A172 (cell line): Measurements from ENCODE around the gene ZBTB7C. TPM values are rescaled to one million over a fixed set of nuclear protein-coding genes. Genes with fewer than 3 reads are reported as not detected.
A peak's percentile ranks its signal among the peaks of the same experiment; 100 is the strongest.

Source experiments
- DNase-seq: peaks from one replicate; pipeline ENCODE4 v3.0.0-alpha.2; 2015; ENCODE audit warnings: low spot score
- total RNA-seq: library from RNA; depleted of rRNA; stranded (reverse); fragments of >200 nt; shearing (Covaris generic); gene quantifications from 2 replicates; pipeline ENCODE4 v1.2.3, GENCODE V29; 2014

The ZBTB7C gene
- total RNA-seq, 1 experiment from 2014 or later = 1.4 TPM

GRCh38 chr18:48324651-48325050 is 84.5 kb downstream of the ZBTB7C start:
- no peak for DNase-seq

DNA sequence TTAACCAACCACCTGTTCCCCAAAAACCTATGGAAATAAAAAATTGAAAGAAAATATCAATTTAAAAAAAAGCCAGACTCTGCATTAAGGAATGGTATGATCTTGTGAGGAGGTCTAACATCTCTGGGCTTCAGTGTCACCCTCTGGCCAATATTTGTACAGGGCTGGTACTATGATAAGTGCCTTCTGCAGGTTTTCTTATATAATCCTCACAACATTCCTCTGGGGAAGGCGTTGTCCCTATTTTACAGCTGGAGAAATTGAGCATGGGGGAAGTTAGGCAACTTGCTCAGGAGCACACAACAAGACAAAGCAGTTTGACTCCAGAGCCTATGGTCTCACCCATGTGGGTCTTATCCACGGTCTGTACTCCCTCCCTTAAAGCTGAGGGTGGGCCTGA is 86.0 kb downstream of the ZBTB7C start:
- no peak for DNase-seq

DNA sequence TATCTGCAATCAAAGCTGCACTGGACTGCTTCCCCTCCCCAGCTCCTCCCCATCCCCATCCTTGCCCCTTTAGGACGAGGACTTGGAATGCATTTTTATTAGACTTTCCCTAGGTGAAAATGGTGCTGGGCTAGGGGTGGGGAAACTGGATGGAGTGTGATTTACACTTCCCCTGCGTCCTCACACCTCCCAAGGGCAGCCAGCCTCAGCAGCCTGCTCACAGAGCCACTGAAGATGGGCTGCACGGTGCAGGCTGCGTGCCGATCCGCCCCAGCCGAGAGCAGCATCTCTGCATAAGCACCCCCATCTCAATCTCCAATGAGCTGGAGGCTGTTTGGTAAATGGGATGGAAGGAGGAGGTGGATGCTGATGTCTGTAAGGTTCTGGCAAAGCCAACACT is 87.6 kb downstream of the ZBTB7C start:
- DNase-seq = no peak

DNA sequence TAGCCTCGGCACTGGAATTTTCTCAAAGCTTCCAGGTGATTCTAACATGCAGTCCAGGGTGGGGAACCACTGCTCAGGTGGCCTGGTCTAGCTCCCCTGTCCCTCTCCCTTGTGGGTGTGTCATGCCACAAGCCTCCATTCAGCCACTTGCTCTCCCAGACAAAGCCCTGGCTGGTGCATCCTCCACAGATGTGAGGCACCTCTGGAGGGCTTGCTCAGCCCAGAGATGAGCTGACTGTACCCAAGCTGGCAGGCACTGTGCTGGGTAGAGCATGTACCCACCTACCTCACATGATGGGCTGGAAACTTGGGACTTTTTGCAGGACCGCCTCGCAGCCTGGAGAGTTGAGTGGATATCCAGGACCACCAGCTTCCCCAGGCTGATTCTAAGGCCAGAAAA is 88.1 kb downstream of the ZBTB7C start:
- DNase-seq = no peak

DNA sequence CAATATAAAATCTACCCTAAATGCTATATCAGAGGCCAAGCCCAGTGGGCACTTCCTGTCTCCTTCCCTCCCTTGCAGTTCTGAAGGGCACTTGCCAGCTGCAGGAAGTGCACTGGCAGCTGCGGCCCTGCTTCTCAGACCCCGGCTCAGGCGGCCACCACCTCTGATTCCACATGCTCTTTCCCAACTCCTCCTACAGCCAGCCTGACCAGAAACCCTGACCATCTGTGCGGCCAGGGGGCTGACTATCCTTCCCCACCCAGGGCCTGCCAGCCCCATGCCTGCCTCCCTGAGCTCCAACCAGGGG is 88.6 kb downstream of the ZBTB7C start:
- peak; percentile 45 for DNase-seq

DNA sequence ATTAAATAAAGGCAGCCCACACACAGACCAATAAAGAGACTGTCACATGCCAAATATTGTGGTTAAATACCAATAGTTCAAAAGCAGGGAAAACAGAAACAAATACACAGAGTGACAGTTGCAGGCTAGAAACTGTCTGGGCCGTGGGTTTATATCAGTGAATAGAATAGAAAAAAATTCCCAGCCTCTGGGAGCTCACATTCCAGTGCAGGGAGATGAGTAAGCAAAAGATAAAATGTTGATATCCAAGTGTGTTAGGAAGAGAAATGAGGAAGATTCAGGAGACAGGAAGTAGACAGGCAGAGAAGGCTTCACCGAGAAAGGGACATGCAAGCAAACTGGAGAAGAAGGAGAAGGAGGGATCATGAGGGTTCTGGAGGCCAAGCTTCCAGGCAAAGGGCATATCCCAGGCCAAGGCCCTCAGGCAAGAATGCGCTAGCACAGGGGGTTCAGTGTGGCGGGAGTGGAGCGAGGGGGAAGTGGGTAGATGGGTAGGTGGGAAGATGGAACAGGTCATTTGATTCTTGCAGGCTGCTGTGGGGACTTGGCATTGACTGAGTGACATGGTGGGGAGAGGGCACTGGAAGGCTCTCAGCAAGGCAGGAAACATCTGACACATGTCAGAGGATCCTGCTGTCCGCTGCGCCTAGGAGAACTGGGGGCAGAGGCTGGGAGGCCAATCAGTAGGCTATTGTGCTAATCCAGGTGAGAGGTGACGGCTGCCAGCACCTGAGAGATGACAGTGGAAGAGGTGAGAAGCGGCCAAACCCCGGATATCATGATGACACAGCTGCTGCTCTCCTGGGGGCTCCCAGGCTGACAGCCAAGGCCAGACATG is 89.2 kb downstream of the ZBTB7C start:
- peak; percentile 67 for DNase-seq

DNA sequence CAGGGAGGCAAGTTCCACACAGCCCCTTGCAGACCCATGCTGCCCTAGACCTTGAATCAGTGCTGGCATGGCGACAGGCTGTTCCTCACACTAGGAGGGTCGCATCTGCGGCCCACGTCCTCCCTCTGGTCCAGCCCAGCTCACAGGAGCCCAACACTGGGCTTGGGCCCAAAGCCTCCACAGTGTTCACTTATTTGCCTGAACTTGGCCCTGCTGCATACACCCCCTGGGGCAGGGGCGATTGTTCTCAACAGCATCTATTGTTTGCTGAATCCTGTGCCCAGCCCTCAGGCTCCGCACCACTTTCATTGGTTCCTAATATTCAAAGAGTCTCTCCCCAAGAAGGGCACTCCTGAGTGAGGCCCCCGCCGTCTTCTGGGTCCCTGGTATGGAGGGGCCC is 90.7 kb downstream of the ZBTB7C start:
- DNase-seq = no peak

- no peak for DNase-seq
Measured at GRCh38 chr18:48317781-48318381, 91.3 kb downstream of the ZBTB7C start.

- DNase-seq = no peak
Measured at GRCh38 chr18:48316177-48316576, 93.0 kb downstream of the ZBTB7C start.

- DNase-seq = no peak
Measured at GRCh38 chr18:48314690-48315089, 94.5 kb downstream of the ZBTB7C start.

GRCh38 chr18:48313792-48314191 is 95.4 kb downstream of the ZBTB7C start:
- no peak for DNase-seq

DNA sequence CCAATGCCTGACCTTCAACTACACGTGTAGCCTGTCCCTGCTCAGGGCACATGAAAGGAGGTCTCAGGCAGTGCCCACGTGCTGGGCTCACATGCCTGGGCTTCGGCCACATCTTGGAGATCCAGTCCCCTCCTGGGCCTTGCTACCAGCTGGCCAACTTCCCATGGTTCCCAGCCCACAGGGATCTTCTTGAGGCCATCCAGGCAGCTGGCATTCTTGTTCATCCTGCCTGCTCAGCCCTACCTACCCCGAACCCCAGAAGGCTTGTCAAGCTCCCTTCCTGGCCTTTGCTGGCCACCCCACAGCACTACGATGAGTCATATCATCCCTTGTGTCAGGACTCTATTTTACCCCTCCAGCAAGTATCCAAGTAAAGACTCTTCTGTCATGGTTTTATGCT is 97.1 kb downstream of the ZBTB7C start:
- DNase-seq = no peak

DNA sequence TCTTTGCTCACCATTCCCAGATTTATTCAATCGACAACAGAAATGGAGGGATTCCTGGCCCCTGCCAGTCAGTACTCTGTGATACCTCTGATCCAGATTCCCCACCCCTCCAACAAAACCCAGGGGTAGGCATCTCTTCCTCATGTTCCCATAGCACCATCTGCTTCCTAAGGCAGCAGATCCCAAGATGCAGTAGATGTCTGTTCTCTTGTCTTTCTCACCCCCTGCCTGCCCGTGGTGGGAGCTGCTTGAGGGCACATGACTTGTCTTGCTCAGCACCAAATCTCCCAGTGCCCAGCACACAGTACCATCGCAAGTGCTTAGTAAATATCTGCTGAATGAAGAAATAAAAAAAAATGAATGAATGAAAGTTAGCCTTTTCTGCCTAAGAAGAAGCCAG is 98.2 kb downstream of the ZBTB7C start:
- no peak for DNase-seq

GRCh38 chr18:48310353-48310752 is 98.8 kb downstream of the ZBTB7C start:
- DNase-seq = no peak

GRCh38 chr18:48308755-48309575 is 100.2 kb downstream of the ZBTB7C start:
- DNase-seq = no peak

- no peak for DNase-seq
Measured at GRCh38 chr18:48308027-48308635, 101.1 kb downstream of the ZBTB7C start.

- no peak for DNase-seq
Measured at GRCh38 chr18:48306838-48307237, 102.3 kb downstream of the ZBTB7C start.

DNA sequence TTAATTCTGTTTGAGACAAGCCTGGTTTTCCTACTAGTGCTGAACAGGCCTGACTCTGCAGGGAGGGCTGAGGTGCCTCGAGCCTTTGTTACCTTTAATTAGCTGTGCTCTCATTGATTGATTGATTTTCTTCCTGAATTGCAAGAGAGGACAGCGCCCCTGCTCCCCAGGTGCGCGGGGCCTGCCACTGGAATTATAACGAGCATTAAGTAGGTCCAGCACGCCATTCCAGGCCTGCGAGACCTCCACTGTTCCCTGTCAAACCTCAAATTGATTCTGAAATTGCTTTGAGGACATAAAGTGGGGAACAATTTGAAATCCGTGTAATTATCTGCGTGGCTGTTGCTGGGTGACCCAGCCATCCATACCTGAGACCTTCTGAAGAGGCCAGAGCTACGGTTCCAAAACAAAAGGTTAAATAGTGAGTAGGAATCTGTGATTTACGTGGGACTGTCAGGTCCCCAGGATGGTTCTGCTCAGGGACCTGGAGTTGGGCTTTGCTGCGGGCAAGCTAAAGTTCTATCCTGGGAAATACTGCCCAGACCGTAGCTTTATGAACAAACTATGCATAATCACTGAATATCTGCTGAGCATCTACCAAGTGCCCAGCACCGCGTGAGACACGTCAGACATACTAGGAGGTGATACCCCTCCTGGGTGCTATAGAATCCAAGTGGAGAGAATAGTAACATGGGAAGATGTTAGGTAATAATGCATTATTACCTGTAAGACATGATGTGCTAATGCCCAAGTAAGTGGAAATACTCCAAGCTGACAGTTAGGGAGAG is 104.1 kb downstream of the ZBTB7C start:
- DNase-seq = no peak

DNA sequence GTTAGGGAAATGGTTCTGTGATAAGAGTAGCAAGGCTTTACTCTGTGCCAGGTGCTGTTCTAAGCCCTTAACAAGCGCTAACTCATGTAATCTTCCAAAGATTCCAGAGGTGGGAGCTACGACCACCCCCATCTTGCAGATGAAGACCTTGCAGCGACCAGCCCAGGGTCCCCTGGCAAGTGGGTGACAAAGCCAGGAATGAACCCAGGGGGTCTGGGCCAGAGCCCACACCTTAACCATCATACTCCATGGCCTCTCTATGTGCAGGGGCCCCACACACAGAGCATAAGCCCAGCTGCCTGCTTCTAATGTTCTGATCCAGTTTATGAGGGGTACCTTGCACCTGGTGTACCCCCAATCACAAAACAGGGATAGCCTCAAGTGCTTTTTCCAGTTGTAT is 105.3 kb downstream of the ZBTB7C start:
- DNase-seq = no peak

GRCh38 chr18:48302736-48303135 is 106.4 kb downstream of the ZBTB7C start:
- no peak for DNase-seq

- peak; percentile 29 for DNase-seq
Measured at GRCh38 chr18:48300463-48300961, 108.7 kb downstream of the ZBTB7C start.
